Smooth muscle cell (in vitro differentiated cells): ENCODE results near the gene ROCK1. TPM values are rescaled to one million over a fixed set of nuclear protein-coding genes. Genes with fewer than 3 reads are reported as not detected.
"Not testable (repeated sequence)": the region's sequence is repeated elsewhere in the genome, so short reads cannot be mapped to it uniquely, and the experiment has no call there.

Source experiments
- DNase-seq: peaks from one replicate; lab custom pipeline; 2025; ENCODE audit not compliant: unreplicated experiment; lab: John Stamatoyannopoulos, UW
- H2AFZ ChIP-seq: fragments of 200-600 bp; sonication (generic); 2 replicates; pipeline ENCODE4 v1.6.0; 2016; ENCODE audit warnings: antibody characterized with exemption, low read depth, mild to moderate bottlenecking
- H3F3A ChIP-seq: fragments of 200-600 bp; sonication (generic); 2 replicates; pipeline ENCODE4 v1.6.0; 2017; ENCODE audit warnings: antibody characterized with exemption, low read depth
- H3K27ac ChIP-seq: fragments of 200-600 bp; sonication (generic); 2 replicates; pipeline ENCODE4 v1.5.1; 2016; ENCODE audit warnings: low read depth, mild to moderate bottlenecking
- H3K27me3 ChIP-seq: fragments of 200-600 bp; sonication (generic); 2 replicates; pipeline ENCODE4 v1.6.1; 2016; ENCODE audit warnings: low read depth, mild to moderate bottlenecking
- H3K36me3 ChIP-seq: fragments of 200-600 bp; sonication (generic); 2 replicates; pipeline ENCODE4 v1.5.1; 2016; ENCODE audit warnings: low read depth
- H3K4me1 ChIP-seq: fragments of 200-600 bp; sonication (generic); 2 replicates; pipeline ENCODE4 v1.5.1; 2016; ENCODE audit warnings: low read depth
- H3K4me2 ChIP-seq: fragments of 200-600 bp; sonication (generic); 2 replicates; pipeline ENCODE4 v1.6.0; 2016; ENCODE audit warnings: mild to moderate bottlenecking
- H3K4me3 ChIP-seq: fragments of 200-600 bp; sonication (generic); 2 replicates; pipeline ENCODE4 v1.5.1; 2016; ENCODE audit warnings: mild to moderate bottlenecking
- H3K79me2 ChIP-seq: fragments of 200-600 bp; sonication (generic); 2 replicates; pipeline ENCODE4 v1.6.0; 2016; ENCODE audit warnings: low read depth, mild to moderate bottlenecking
- H3K9ac ChIP-seq: fragments of 200-600 bp; sonication (generic); 2 replicates; pipeline ENCODE4 v1.6.0; 2016; ENCODE audit warnings: low read depth
- H3K9me3 ChIP-seq: fragments of 200-600 bp; sonication (generic); replicated peaks from 2 replicates; pipeline ENCODE4 v1.5.1; 2016; ENCODE audit warnings: low read depth
- H4K20me1 ChIP-seq: fragments of 200-600 bp; sonication (generic); 2 replicates; pipeline ENCODE4 v1.6.0; 2016; ENCODE audit warnings: low read depth
- CTCF ChIP-seq: fragments of 200-600 bp; sonication (generic); IDR thresholded peaks from 2 replicates; pipeline ENCODE4 v1.5.1; 2017; ENCODE audit warnings: borderline replicate concordance, mild to moderate bottlenecking, antibody characterized with exemption; ENCODE audit not compliant: insufficient read depth, poor library complexity, severe bottlenecking
- WGBS: methylation state at CpG from one replicate; pipeline ENCODE4 v1.1.7; 2016; ENCODE audit warnings: low lambda C conversion rate; 5-methylcytosine and 5-hydroxymethylcytosine counted together
- polyA plus RNA-seq: library from polyadenylated mRNA; unstranded; fragments of >200 nt; fragmentation: Nextera tagmentation; extraction: Ambion mirVana; gene quantifications from 2 replicates; pipeline ENCODE4 v1.2.1, GENCODE V29; 2016
- small RNA-seq: library from RNA; depleted of rRNA; stranded (forward); fragments of <200 nt; gene quantifications from one replicate; pipeline ENCODE3, GENCODE V24; 2014
- total RNA-seq: library from RNA; depleted of rRNA; stranded (reverse); fragments of >200 nt; gene quantifications from 2 replicates; pipeline ENCODE4 v1.2.3, GENCODE V29; 2014

The ROCK1 gene
- total and polyA plus RNA-seq, 2 experiments from 2014 or later = 23.9 to 38.7 TPM

GRCh38 chr18:20963027-20963426, 148.6 kb downstream of the ROCK1 start:
- TF ChIP-seq CTCF = no peak
- Histone ChIP-seq H3K9me3 (no peaks in the 10 kb centered on the region), H3K9ac (no peak overlapping the region), H3K4me3 (no peak overlapping the region), H3K79me2 (no peaks in the 10 kb centered on the region), H3K27ac (no peak overlapping the region), H2AFZ (no peak overlapping the region), H3K4me2 (no peak overlapping the region), H3K4me1 (no peaks in the 10 kb centered on the region), H3F3A (no peaks in the 10 kb centered on the region), H3K36me3 (peaks cover 8% of the 10 kb centered on the region), H4K20me1 (peaks cover 3% of the 10 kb centered on the region), H3K27me3 (no peaks in the 10 kb centered on the region)
- WGBS = 95% methylated on average over 2 of the region's 2 CpGs
- DNase-seq = no peak

DNA sequence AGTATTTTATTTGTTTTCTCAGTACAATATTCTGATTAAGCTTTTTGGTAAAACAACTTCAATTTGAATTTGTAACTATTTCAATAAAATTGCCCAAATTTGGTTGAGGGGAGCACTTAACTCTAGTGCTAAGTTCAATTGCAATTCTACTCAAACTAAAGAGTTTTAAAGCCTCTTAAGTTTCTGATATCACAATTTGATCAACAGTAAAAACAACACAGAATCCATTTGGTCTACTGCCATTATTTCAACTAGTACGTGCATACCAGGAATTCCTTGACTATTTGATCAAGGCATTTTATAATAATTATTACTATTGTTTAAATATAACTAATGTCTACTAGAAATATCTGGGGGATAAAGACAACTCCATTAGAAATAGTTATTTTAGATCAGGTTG, 150.9 kb downstream of the ROCK1 start:
- Histone ChIP-seq H3K9ac (no peak overlapping the region), H3K9me3 (no peaks in the 10 kb centered on the region), H3K4me2 (no peak overlapping the region), H3F3A (no peaks in the 10 kb centered on the region), H3K36me3 (no peaks in the 10 kb centered on the region), H3K4me1 (no peaks in the 10 kb centered on the region), H3K27me3 (no peaks in the 10 kb centered on the region), H3K27ac (no peak overlapping the region), H4K20me1 (peaks cover 3% of the 10 kb centered on the region), H2AFZ (no peak overlapping the region), H3K4me3 (no peak overlapping the region), H3K79me2 (no peaks in the 10 kb centered on the region)
- WGBS = 98% methylated on average over 1 of the region's 1 CpG
- DNase-seq = no peak
- TF ChIP-seq CTCF = no peak

DNA sequence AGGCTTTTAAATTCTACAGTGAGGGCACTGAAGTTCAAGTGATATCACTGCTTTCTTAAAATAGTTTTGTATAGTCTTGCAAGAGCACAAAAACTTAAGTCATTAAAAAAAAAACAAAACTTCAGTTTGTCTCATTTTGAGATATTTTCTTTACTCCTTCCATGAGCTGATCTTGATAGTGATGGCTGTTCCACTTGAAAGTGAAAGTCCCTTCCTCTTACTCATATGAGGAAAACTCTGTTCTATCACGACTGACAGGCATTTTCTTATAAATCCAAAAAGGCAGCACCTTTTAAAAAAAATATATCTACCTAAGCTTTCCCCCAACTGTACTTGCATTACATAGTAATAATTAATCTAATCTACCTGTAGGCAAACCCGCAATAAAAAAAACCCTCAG, 160.8 kb downstream of the ROCK1 start:
- H3K4me3 ChIP-seq, H3K27me3 ChIP-seq, H4K20me1 ChIP-seq, H3K9ac ChIP-seq, H3K79me2 ChIP-seq, H3K27ac ChIP-seq, H3K4me2 ChIP-seq, H3K4me1 ChIP-seq, H3K9me3 ChIP-seq, H3K36me3 ChIP-seq, H2AFZ ChIP-seq, DNase-seq, H3F3A ChIP-seq: not testable (repeated sequence)
- 100% methylated on average over 2 of the region's 2 CpGs for WGBS

Small RNA genes within 50 kb of the gene (small RNA-seq; reads per million reads assigned to genes)
- gene RNU6-120P = not detected

Other genes starting within 250 kb of the ROCK1 start
- 15.3 and 18.1 TPM in 2 replicates for gene GREB1L, start 130.4 kb upstream of the ROCK1 start, total RNA-seq
- gene GREB1L, start 130.4 kb upstream of the ROCK1 start, polyA plus RNA-seq = 2.8 and 4.0 TPM in 2 replicates